ENCODE results near the gene VAMP7.

The VAMP7 gene

DNA sequence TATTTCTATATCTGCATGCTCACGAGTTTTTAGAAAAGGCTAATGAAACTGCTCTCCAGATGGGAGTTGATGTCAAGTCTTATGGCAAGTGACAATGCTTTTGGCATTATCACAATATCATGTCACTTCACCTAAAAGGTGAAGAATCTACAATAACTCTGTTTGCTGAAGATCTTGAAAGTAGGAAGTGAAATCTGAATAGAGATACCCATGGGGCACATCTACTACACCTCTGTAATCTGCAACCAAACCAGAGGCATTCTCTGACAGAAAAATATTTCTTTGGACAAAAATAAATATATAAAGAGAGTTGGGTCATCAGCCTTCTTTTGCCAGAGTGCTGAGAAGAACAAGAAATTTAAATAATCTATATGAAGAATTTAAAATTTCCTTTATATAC, 3.9 kb upstream of the VAMP7 start:
- no peak for DNase-seq
- Mint-ChIP-seq H3K27me3 (ENCODE audit: low read depth, poor library complexity) (peaks cover 19% of the 10 kb centered on the region), H3K9me3 (peaks cover 53% of the 10 kb centered on the region), H3K4me1 (peaks cover 7% of the 10 kb centered on the region), H3K36me3 (ENCODE audit: low read depth) (no peaks in the 10 kb centered on the region), H3K4me3 (no peak overlapping the region), H3K27ac (no peak overlapping the region)
- TF ChIP-seq, protein P1, sequence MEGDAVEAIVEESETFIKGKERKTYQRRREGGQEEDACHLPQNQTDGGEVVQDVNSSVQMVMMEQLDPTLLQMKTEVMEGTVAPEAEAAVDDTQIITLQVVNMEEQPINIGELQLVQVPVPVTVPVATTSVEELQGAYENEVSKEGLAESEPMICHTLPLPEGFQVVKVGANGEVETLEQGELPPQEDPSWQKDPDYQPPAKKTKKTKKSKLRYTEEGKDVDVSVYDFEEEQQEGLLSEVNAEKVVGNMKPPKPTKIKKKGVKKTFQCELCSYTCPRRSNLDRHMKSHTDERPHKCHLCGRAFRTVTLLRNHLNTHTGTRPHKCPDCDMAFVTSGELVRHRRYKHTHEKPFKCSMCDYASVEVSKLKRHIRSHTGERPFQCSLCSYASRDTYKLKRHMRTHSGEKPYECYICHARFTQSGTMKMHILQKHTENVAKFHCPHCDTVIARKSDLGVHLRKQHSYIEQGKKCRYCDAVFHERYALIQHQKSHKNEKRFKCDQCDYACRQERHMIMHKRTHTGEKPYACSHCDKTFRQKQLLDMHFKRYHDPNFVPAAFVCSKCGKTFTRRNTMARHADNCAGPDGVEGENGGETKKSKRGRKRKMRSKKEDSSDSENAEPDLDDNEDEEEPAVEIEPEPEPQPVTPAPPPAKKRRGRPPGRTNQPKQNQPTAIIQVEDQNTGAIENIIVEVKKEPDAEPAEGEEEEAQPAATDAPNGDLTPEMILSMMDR (IDR thresholded peaks at IDR 0.05), result no peak

- H3K27me3 Mint-ChIP-seq (ENCODE audit: low read depth, poor library complexity), result peaks cover 19% of the 10 kb centered on the region
- DNase-seq, result no peak
- H3K36me3 Mint-ChIP-seq (ENCODE audit: low read depth), result no peaks in the 10 kb centered on the region
- peak overlapping the region; percentile 90 for H3K4me3 Mint-ChIP-seq
- H3K4me1 Mint-ChIP-seq, result peaks cover 14% of the 10 kb centered on the region
- H3K9me3 Mint-ChIP-seq, result peaks cover 48% of the 10 kb centered on the region
- TF ChIP-seq, protein P1 (IDR thresholded peaks at IDR 0.05), result no peak
- no peak overlapping the region for H3K27ac Mint-ChIP-seq
Measured at GRCh38 chrX:155880586-155881157, 473 bp upstream of the VAMP7 start.

DNA sequence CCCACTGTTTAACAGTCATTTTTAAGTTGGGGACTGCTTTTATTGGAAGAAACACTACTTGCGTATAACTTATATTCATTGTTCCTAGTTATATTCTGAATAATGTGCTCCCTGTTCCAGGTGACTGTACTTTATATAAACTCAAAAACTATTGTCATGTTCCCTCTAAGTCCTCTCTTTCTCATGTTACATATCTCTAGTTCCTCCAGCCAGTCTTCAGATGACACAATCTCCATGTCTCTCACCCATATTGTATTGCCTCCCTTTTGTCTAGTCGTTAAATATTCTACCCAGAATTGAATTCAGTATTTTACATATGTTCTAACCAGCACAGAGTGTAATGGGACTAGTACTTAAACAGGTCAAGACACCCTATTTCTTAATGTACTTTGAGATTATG, 5.3 kb downstream of the VAMP7 start:
- DNase-seq, result no peak
- TF ChIP-seq, protein P1 (IDR thresholded peaks at IDR 0.05), result no peak
- Mint-ChIP-seq H3K9me3 (peaks cover 25% of the 10 kb centered on the region), H3K4me1 (peaks cover 14% of the 10 kb centered on the region), H3K36me3 (ENCODE audit: low read depth) (peaks cover 10% of the 10 kb centered on the region), H3K27me3 (ENCODE audit: low read depth, poor library complexity) (peaks cover 3% of the 10 kb centered on the region), H3K4me3 (no peak overlapping the region), H3K27ac (no peak overlapping the region)

GRCh38 chrX:155888139-155888538, 7.0 kb downstream of the VAMP7 start:
- Mint-ChIP-seq H3K4me1 (no peaks in the 10 kb centered on the region), H3K27ac (no peak overlapping the region), H3K4me3 (no peak overlapping the region), H3K27me3 (ENCODE audit: low read depth, poor library complexity) (no peaks in the 10 kb centered on the region), H3K9me3 (peaks cover 22% of the 10 kb centered on the region), H3K36me3 (ENCODE audit: low read depth) (peaks cover 13% of the 10 kb centered on the region)
- DNase-seq, result no peak
- TF ChIP-seq, protein P1 (IDR thresholded peaks at IDR 0.05), result no peak

- H3K4me3 Mint-ChIP-seq, result no peak overlapping the region
- TF ChIP-seq, protein P1 (IDR thresholded peaks at IDR 0.05), result no peak
Measured at GRCh38 chrX:155889328-155889727, 8.2 kb downstream of the VAMP7 start.

More at GRCh38 chrX:155889328-155889727, 8.2 kb downstream of the VAMP7 start:
- peaks cover 25% of the 10 kb centered on the region for H3K36me3 Mint-ChIP-seq (ENCODE audit: low read depth)
- no peaks in the 10 kb centered on the region for H3K27me3 Mint-ChIP-seq (ENCODE audit: low read depth, poor library complexity)
- DNase-seq, result no peak
- no peaks in the 10 kb centered on the region for H3K4me1 Mint-ChIP-seq
- H3K9me3 Mint-ChIP-seq, result peaks cover 29% of the 10 kb centered on the region
- H3K27ac Mint-ChIP-seq, result no peak overlapping the region

Measured in nephron progenitor cell (in vitro differentiated cells).